H1 (cell line): ENCODE results near the gene GRIK2. TPM values are rescaled to one million over a fixed set of nuclear protein-coding genes. Genes with fewer than 3 reads are reported as not detected.

Experiments used
- JUN ChIP-seq: IDR thresholded peaks from 2 replicates; pipeline ENCODE4 v1.6.1; 2011; ENCODE audit warnings: low read depth, mild to moderate bottlenecking, improper control_type of control experiment, low read length
- NANOG ChIP-seq: IDR thresholded peaks from 2 replicates; pipeline ENCODE4 v1.6.1; 2011; ENCODE audit warnings: low read length, low read depth, mild to moderate bottlenecking, inconsistent platforms; ENCODE audit not compliant: insufficient read depth, poor library complexity, severe bottlenecking
- NRF1 ChIP-seq: IDR thresholded peaks from 2 replicates; pipeline ENCODE4 v1.6.1; 2011; ENCODE audit warnings: mild to moderate bottlenecking, low read depth, low read length, improper control_type of control experiment
- POLR2AphosphoS5 ChIP-seq: IDR thresholded peaks from 2 replicates; pipeline ENCODE4 v1.6.1; 2011; ENCODE audit warnings: low read depth, low read length
- ZNF274 ChIP-seq: IDR thresholded peaks from 2 replicates; pipeline ENCODE4 v1.7.0; 2012; ENCODE audit warnings: low read length, borderline replicate concordance; ENCODE audit errors: extremely low read depth
- polyA plus RNA-seq, 7 experiments: library from polyadenylated mRNA; depleted of rRNA in 3 of 7; stranded (reverse) in 5 of 7; unstranded in 2 of 7; fragments of >200 nt in 5 of 7; fragments of 200-250 nt in 2 of 7; gene quantifications; 1 replicate in 5 of 7; 2 replicates in 1 of 7; 4 replicates in 1 of 7; pipeline versions ENCODE4 v1.2.1 to v1.2.3, GENCODE V29; 2011 to 2013; ENCODE audit warnings: missing spikeins in 2 of 7, mixed read lengths in 2 of 7
- total RNA-seq: library from RNA; stranded (reverse); fragmentation: NEBNext Ultra II Directional; extraction: Animal tissue kit (Norgen Biotek cat#: 25700); gene quantifications from 2 replicates; pipeline ENCODE4 v1.2.1, GENCODE V29; 2021
- TF ChIP-seq, protein P1 (sequence below), 3 experiments: IDR thresholded peaks; 1 replicate in 2 of 3; 2 replicates in 1 of 3; pipeline versions ENCODE4 v1.5.1 to v1.6.1; 2011; ENCODE audit warnings: low read length in 3 of 3, mild to moderate bottlenecking in 3 of 3, inconsistent platforms in 2 of 3, low read depth in 1 of 3, moderate library complexity in 1 of 3; ENCODE audit not compliant: insufficient read depth in 1 of 3; ENCODE audit errors: control extremely low read depth in 1 of 3
- TF ChIP-seq, protein P2 (sequence below): IDR thresholded peaks from 2 replicates; pipeline ENCODE4 v1.6.1; 2011; ENCODE audit warnings: low read depth, mild to moderate bottlenecking, low read length; ENCODE audit not compliant: insufficient read depth

Gene GRIK2
- total and polyA plus RNA-seq, 2 of the 8 experiments (the other 6 are each of a cell fraction or from before 2014, with no cell fraction given): 1.8 to 2.2 TPM

DNA sequence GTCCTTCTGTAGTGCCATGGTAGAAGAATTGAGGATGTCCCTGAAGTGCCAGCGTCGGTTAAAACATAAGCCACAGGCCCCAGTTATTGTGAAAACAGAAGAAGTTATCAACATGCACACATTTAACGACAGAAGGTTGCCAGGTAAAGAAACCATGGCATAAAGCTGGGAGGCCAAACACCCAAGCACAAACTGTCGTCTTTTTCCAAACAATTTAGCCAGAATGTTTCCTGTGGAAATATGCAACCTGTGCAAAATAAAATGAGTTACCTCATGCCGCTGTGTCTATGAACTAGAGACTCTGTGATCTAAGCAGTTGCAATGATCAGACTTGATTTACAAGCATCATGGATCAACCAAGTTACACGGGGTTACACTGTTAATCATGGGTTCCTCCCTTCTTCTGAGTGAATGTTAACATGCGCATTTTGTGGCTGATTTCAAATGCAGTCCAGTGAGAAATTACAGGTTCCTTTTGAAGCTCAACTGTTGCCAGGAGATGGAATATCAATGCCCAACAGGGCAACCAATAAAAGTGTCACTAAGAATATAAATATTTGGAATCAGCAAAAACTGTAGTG is 674.9 kb downstream of the GRIK2 start (continued):
- TF ChIP-seq ZNF274 (no peak), POLR2AphosphoS5 (no peak), NRF1 (no peak), JUN (no peak), NANOG (no peak)
- TF ChIP-seq, protein P1, sequence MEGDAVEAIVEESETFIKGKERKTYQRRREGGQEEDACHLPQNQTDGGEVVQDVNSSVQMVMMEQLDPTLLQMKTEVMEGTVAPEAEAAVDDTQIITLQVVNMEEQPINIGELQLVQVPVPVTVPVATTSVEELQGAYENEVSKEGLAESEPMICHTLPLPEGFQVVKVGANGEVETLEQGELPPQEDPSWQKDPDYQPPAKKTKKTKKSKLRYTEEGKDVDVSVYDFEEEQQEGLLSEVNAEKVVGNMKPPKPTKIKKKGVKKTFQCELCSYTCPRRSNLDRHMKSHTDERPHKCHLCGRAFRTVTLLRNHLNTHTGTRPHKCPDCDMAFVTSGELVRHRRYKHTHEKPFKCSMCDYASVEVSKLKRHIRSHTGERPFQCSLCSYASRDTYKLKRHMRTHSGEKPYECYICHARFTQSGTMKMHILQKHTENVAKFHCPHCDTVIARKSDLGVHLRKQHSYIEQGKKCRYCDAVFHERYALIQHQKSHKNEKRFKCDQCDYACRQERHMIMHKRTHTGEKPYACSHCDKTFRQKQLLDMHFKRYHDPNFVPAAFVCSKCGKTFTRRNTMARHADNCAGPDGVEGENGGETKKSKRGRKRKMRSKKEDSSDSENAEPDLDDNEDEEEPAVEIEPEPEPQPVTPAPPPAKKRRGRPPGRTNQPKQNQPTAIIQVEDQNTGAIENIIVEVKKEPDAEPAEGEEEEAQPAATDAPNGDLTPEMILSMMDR (IDR thresholded peaks at IDR 0.05; ENCODE audit: control extremely low read depth in 1 of 3, insufficient read depth in 1 of 3, low read depth in 1 of 3, low read length in 3 of 3): no peak
- TF ChIP-seq, protein P2, sequence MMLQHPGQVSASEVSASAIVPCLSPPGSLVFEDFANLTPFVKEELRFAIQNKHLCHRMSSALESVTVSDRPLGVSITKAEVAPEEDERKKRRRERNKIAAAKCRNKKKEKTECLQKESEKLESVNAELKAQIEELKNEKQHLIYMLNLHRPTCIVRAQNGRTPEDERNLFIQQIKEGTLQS: no peak
